ACHN (cell line): ENCODE measurements around the gene RESF1.

Experiments
- DNase-seq: peaks from one replicate; pipeline ENCODE4 v3.0.0-alpha.2; 2015
- in situ Hi-C: cut with HindIII; loops from 2 replicates; pipeline ENCODE4 v1.10.0; 2017; ENCODE audit warnings: low sequenced_read_pairs, low pct_ligation_motif_present, low pct_unique_long_range_greater_than_20kb

Gene RESF1

GRCh38 chr12:31991815-31992214 lies 32.6 kb downstream of the RESF1 start:
- in situ Hi-C loops: no loop called here

GRCh38 chr12:31999692-32000091 lies 40.5 kb downstream of the RESF1 start:
- in situ Hi-C loops: no loop called here
- no peak for DNase-seq

More at GRCh38 chr12:31991815-31992214, 32.6 kb downstream of the RESF1 start:
- DNase-seq: no peak

GRCh38 chr12:32000373-32001005 lies 41.3 kb downstream of the RESF1 start:
- DNase-seq: no peak
- in situ Hi-C loops: no loop called here

- in situ Hi-C loops: no loop called here
- no peak for DNase-seq
Observed at GRCh38 chr12:32002848-32003493, 43.8 kb downstream of the RESF1 start.

- in situ Hi-C loops: no loop called here
Observed at GRCh38 chr12:32003654-32004053, 44.4 kb downstream of the RESF1 start.

GRCh38 chr12:32005496-32006125 lies 46.4 kb downstream of the RESF1 start:
- DNase-seq: no peak
- in situ Hi-C loops: no loop called here

More at GRCh38 chr12:32003654-32004053, 44.4 kb downstream of the RESF1 start:
- no peak for DNase-seq
